ENCODE data around the gene ST3GAL4.

- TF ChIP-seq MXI1 (IDR thresholded peaks at IDR 0.05; ENCODE audit: low read depth, low read length): no peak
- TF ChIP-seq, protein P1, sequence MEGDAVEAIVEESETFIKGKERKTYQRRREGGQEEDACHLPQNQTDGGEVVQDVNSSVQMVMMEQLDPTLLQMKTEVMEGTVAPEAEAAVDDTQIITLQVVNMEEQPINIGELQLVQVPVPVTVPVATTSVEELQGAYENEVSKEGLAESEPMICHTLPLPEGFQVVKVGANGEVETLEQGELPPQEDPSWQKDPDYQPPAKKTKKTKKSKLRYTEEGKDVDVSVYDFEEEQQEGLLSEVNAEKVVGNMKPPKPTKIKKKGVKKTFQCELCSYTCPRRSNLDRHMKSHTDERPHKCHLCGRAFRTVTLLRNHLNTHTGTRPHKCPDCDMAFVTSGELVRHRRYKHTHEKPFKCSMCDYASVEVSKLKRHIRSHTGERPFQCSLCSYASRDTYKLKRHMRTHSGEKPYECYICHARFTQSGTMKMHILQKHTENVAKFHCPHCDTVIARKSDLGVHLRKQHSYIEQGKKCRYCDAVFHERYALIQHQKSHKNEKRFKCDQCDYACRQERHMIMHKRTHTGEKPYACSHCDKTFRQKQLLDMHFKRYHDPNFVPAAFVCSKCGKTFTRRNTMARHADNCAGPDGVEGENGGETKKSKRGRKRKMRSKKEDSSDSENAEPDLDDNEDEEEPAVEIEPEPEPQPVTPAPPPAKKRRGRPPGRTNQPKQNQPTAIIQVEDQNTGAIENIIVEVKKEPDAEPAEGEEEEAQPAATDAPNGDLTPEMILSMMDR (IDR thresholded peaks at IDR 0.05): no peak
- TF ChIP-seq RXRA (IDR thresholded peaks at IDR 0.05; ENCODE audit: borderline replicate concordance, low read depth): no peak
Observed at GRCh38 chr11:126311401-126312291, 43.8 kb upstream of the ST3GAL4 start.
